ENCODE results near the gene C20orf204. TPM values are rescaled to one million over a fixed set of nuclear protein-coding genes. Genes with fewer than 3 reads are reported as not detected.

C20orf204 gene
- total RNA-seq, 2 donors from 2014 or later = 2.4 to 6.3 TPM

- no peaks in the 10 kb centered on the region for H3K9me3 Mint-ChIP-seq
- ATAC-seq (no peak), DNase-seq (ENCODE audit: low spot score) (no peak)
- H3K36me3 Mint-ChIP-seq = no peaks in the 10 kb centered on the region
- peaks cover 0 to 2% of the 10 kb centered on the region in 2 donors for H3K27me3 Mint-ChIP-seq
- peaks cover 7 to 18% of the 10 kb centered on the region in 2 donors for H3K4me1 Mint-ChIP-seq (ENCODE audit: low read depth in 2 of 2)
- H3K4me3 Mint-ChIP-seq = no peak overlapping the region
- H3K27ac Mint-ChIP-seq = peak overlapping the region in 1 of 2 donors; percentile 35
Measured at GRCh38 chr20:64032706-64033624, 3.0 kb upstream of the C20orf204 start.

DNA sequence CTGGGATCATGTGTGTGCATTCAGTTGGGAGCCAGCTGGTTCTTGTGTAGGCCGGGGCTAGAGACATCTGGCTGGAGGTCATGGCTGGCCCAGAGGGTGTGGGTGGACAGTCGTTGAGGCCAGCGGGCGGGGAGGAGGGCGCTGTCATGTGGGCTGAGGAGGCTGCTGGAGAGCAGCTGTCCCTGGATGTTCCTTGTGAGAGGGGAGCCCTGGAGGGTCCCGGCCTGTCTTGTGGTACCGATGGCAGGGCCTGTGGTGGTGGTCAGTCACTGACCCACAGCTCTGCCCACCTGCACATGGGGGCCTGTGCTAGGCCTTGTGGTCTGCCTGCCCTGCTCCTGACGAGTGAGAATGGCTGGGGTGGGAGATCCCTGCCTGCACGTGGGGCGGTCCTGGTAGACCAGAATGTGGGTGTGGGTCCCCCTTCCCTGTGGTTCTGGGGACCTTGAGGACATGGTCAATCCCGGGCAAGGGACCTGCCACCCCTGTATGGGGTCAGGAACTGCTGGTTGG lies 1.9 kb upstream of the C20orf204 start:
- Mint-ChIP-seq H3K27ac (peak overlapping the region; percentile 35 to 68), H3K4me3 (peak overlapping the region; percentile 56), H3K9me3 (no peaks in the 10 kb centered on the region), H3K4me1 (ENCODE audit: low read depth in 2 of 2) (peaks cover 7 to 18% of the 10 kb centered on the region in 2 donors), H3K27me3 (peaks cover 0 to 2% of the 10 kb centered on the region in 2 donors), H3K36me3 (no peaks in the 10 kb centered on the region)
- DNase-seq (ENCODE audit: low spot score) (no peak), ATAC-seq (no peak)

GRCh38 chr20:64035066-64035932 lies 683 bp upstream of the C20orf204 start:
- Mint-ChIP-seq H3K9me3 (no peaks in the 10 kb centered on the region), H3K36me3 (no peaks in the 10 kb centered on the region), H3K4me3 (peak overlapping the region; percentile 47), H3K27me3 (peaks cover 0 to 6% of the 10 kb centered on the region in 2 donors), H3K4me1 (ENCODE audit: low read depth in 2 of 2) (peaks cover 7 to 18% of the 10 kb centered on the region in 2 donors), H3K27ac (peak overlapping the region in 1 of 2 donors; percentile 68)
- no peak for DNase-seq (ENCODE audit: low spot score)
- peak in 1 of 2 donors; percentile 44 for ATAC-seq

GRCh38 chr20:64036346-64037198 lies 590 bp downstream of the C20orf204 start:
- DNase-seq (ENCODE audit: low spot score) = no peak
- no peak for ATAC-seq
- H3K27me3 Mint-ChIP-seq = peaks cover 0 to 8% of the 10 kb centered on the region in 2 donors
- H3K4me3 Mint-ChIP-seq = no peak overlapping the region
- no peak overlapping the region for H3K27ac Mint-ChIP-seq
- no peaks in the 10 kb centered on the region for H3K9me3 Mint-ChIP-seq
- no peaks in the 10 kb centered on the region for H3K36me3 Mint-ChIP-seq
- H3K4me1 Mint-ChIP-seq (ENCODE audit: low read depth in 2 of 2) = peaks cover 7 to 18% of the 10 kb centered on the region in 2 donors

- no peak for ATAC-seq
Measured at GRCh38 chr20:64037199-64037497, 1.2 kb downstream of the C20orf204 start.

GRCh38 chr20:64037498-64038213 lies 1.7 kb downstream of the C20orf204 start:
- Mint-ChIP-seq H3K9me3 (no peaks in the 10 kb centered on the region), H3K4me1 (ENCODE audit: low read depth in 2 of 2) (peaks cover 7 to 18% of the 10 kb centered on the region in 2 donors), H3K36me3 (no peaks in the 10 kb centered on the region), H3K27ac (no peak overlapping the region), H3K27me3 (peaks cover 0 to 8% of the 10 kb centered on the region in 2 donors), H3K4me3 (peak overlapping the region; percentile 47)
- no peak for DNase-seq (ENCODE audit: low spot score)
- no peak for ATAC-seq

More at GRCh38 chr20:64037199-64037497, 1.2 kb downstream of the C20orf204 start:
- H3K36me3 Mint-ChIP-seq = no peaks in the 10 kb centered on the region
- no peaks in the 10 kb centered on the region for H3K9me3 Mint-ChIP-seq
- H3K4me1 Mint-ChIP-seq (ENCODE audit: low read depth in 2 of 2) = peaks cover 7 to 18% of the 10 kb centered on the region in 2 donors
- no peak for DNase-seq (ENCODE audit: low spot score)
- peaks cover 0 to 8% of the 10 kb centered on the region in 2 donors for H3K27me3 Mint-ChIP-seq
- H3K4me3 Mint-ChIP-seq = no peak overlapping the region
- no peak overlapping the region for H3K27ac Mint-ChIP-seq

DNA sequence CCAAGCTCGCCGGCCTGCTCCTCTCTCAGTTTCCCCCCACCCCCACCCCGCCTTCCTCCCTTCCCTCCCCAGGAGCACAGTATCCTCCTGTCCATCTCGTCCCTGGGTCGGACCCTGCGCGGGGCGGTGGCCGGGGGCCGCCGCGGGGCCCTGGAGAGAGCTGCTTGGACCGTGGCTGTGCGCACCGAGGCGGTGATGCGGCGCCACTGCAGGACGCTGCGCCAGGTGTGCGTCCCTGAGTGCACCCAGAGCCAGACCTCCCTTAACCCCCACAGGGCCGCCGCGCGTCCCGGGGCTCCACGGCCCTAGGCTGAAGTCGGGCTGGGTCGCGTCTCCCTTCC lies 2.2 kb downstream of the C20orf204 start:
- no peaks in the 10 kb centered on the region for H3K9me3 Mint-ChIP-seq
- no peak overlapping the region for H3K4me3 Mint-ChIP-seq
- H3K4me1 Mint-ChIP-seq (ENCODE audit: low read depth in 2 of 2) = peaks cover 7 to 18% of the 10 kb centered on the region in 2 donors
- H3K27me3 Mint-ChIP-seq = peaks cover 0 to 8% of the 10 kb centered on the region in 2 donors
- ATAC-seq (peak; percentile 19 to 22), DNase-seq (ENCODE audit: low spot score) (no peak)
- no peak overlapping the region for H3K27ac Mint-ChIP-seq
- H3K36me3 Mint-ChIP-seq = no peaks in the 10 kb centered on the region

DNA sequence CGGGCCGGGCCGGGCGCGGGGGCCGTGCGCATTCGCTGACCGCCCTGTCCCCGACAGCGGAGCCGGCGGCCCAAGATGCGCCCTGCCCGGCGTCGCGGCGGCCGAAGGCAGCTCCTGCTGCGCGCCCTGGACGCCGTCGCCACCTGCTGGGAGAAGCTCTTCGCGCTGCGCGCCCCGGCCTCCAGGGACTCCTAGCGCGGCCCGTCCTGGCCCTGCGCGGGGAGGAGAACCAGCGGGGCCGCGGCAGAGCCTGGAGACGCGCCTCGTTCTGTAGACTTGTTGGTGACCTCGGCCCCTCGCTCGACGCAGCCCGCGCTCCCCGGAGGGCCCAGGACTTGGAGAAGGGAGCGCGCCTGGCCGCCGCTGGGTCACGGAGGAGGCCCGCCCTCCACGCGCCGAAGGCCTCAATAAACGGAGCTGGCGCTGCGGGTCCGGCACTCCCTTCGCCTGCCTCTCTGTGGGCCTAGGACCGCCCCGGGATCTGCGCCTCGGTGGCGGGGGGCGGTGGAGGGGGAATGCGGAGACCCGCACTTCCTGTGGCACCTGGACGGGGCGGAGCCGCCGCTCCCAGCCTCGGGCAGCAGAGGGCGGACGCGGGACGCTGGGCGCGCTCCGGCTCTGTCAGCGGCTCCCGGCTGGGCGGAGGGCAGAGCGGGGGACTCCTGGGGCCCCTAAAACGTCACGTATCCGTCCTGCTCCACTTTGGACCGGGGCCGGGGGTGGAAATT lies 2.7 kb downstream of the C20orf204 start:
- H3K36me3 Mint-ChIP-seq = no peaks in the 10 kb centered on the region
- peaks cover 7 to 18% of the 10 kb centered on the region in 2 donors for H3K4me1 Mint-ChIP-seq (ENCODE audit: low read depth in 2 of 2)
- ATAC-seq (peak; percentile 78 to 90), DNase-seq (ENCODE audit: low spot score) (peak; percentile 77)
- H3K9me3 Mint-ChIP-seq = no peaks in the 10 kb centered on the region
- H3K4me3 Mint-ChIP-seq = peak overlapping the region; percentile 36
- H3K27ac Mint-ChIP-seq = no peak overlapping the region
- H3K27me3 Mint-ChIP-seq = peaks cover 0 to 8% of the 10 kb centered on the region in 2 donors

GRCh38 chr20:64039293-64040160 lies 3.5 kb downstream of the C20orf204 start:
- Mint-ChIP-seq H3K4me1 (ENCODE audit: low read depth in 2 of 2) (peaks cover 7 to 12% of the 10 kb centered on the region in 2 donors), H3K27me3 (peaks cover 0 to 8% of the 10 kb centered on the region in 2 donors), H3K36me3 (no peaks in the 10 kb centered on the region), H3K9me3 (no peaks in the 10 kb centered on the region), H3K4me3 (peak overlapping the region; percentile 36), H3K27ac (no peak overlapping the region)
- ATAC-seq (no peak), DNase-seq (ENCODE audit: low spot score) (no peak)

DNA sequence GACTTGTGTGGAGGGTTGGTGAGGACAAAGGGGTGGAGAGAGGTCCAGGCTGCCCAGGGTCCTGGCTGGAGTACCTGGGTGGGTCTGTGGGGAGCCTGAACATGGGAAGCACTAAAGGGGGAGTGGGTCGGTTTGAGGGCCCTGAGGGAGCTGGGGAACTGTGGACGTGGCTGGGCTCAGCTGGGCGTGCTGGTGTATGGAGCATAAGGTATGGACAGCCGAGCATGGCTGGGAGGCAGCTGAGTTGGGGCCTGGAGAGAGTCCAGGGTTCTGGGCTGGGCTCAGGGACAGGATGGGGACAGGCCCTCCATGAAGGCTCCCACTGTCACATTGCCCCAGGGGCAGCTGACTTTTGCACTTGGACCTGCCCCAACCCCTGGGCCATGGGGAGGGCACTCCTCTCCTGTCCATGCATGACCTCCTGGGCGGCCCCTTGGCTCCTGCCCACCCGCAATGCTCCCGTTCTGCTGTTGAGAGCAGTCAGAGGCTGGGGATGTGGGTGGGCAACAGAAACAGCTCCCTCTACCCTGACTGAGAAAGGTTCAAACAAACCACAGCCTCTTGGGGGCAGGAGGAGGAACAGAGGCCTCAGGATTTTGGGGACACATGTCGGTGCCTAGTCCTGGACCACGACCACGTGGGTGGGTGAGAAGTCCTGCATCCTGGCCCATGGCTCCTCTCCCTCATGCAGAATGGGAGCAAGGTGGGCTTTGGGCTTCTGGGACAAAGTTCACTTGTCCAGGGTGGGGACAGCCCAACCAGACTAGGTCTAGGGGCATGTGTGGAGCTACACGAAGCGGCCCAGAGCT lies 4.5 kb downstream of the C20orf204 start:
- no peak for ATAC-seq
- no peak for DNase-seq (ENCODE audit: low spot score)
- H3K27me3 Mint-ChIP-seq = peaks cover 0 to 8% of the 10 kb centered on the region in 2 donors
- H3K4me3 Mint-ChIP-seq = no peak overlapping the region
- no peak overlapping the region for H3K27ac Mint-ChIP-seq
- no peaks in the 10 kb centered on the region for H3K36me3 Mint-ChIP-seq
- no peaks in the 10 kb centered on the region for H3K9me3 Mint-ChIP-seq
- H3K4me1 Mint-ChIP-seq (ENCODE audit: low read depth in 2 of 2) = peaks cover 2 to 5% of the 10 kb centered on the region in 2 donors
